GM19397 (cell line): ENCODE data around the gene RAB9A.
"Not testable (repeated sequence)": the region's sequence is repeated elsewhere in the genome, so short reads cannot be mapped to it uniquely, and the experiment has no call there.

Source experiments
- ATAC-seq: cut with Tn5 transposase; IDR thresholded peaks from one replicate; pipeline ENCODE4 v1.9.1; 2021; ENCODE audit warnings: mild to moderate bottlenecking, moderate library complexity; ENCODE audit not compliant: unreplicated experiment

Gene RAB9A

GRCh38 chrX:13699183-13699826 lies 10.4 kb downstream of the RAB9A start:
- no peak for ATAC-seq

- ATAC-seq, result no peak
These were observed 11.5 kb downstream of the RAB9A start for GRCh38 chrX:13700380-13700779.

GRCh38 chrX:13702111-13702789 lies 13.3 kb downstream of the RAB9A start:
- no peak for ATAC-seq

- no peak for ATAC-seq
These were observed 14.2 kb downstream of the RAB9A start for GRCh38 chrX:13703135-13703534.

- no peak for ATAC-seq
These were observed 14.7 kb downstream of the RAB9A start for GRCh38 chrX:13703589-13703988.

- no peak for ATAC-seq
These were observed 22.2 kb downstream of the RAB9A start for GRCh38 chrX:13711141-13711540.

GRCh38 chrX:13716455-13716854 lies 27.5 kb downstream of the RAB9A start:
- no peak for ATAC-seq

- ATAC-seq, result no peak
These were observed 28.0 kb downstream of the RAB9A start for GRCh38 chrX:13716905-13717304.

- ATAC-seq, result no peak
These were observed 29.0 kb downstream of the RAB9A start for GRCh38 chrX:13717700-13718472.

GRCh38 chrX:13719192-13719856 lies 30.4 kb downstream of the RAB9A start:
- no peak for ATAC-seq

GRCh38 chrX:13721371-13721770 lies 32.4 kb downstream of the RAB9A start:
- no peak for ATAC-seq

- no peak for ATAC-seq
These were observed 33.0 kb downstream of the RAB9A start for GRCh38 chrX:13721819-13722519.

GRCh38 chrX:13724878-13725277 lies 36.0 kb downstream of the RAB9A start:
- ATAC-seq, result not testable (repeated sequence)

GRCh38 chrX:13726583-13726982 lies 37.7 kb downstream of the RAB9A start:
- not testable (repeated sequence) for ATAC-seq

- not testable (repeated sequence) for ATAC-seq
These were observed 41.6 kb downstream of the RAB9A start for GRCh38 chrX:13730523-13730922.

- no peak for ATAC-seq
These were observed 43.5 kb downstream of the RAB9A start for GRCh38 chrX:13732246-13733067.

GRCh38 chrX:13733506-13733905 lies 44.6 kb downstream of the RAB9A start:
- ATAC-seq, result no peak

GRCh38 chrX:13734278-13735172 lies 45.6 kb downstream of the RAB9A start, which contains the start of the genes OFD1 and TRAPPC2:
TSS of gene OFD1 (plus strand) at chrX:13734748. CDS start at chrX:13735072, 324 bp downstream.
TSS of gene TRAPPC2 (minus strand) at chrX:13734620. CDS start at chrX:13719963, 14,657 bp downstream.
- ATAC-seq, result peak; percentile 89

GRCh38 chrX:13741695-13742094 lies 52.8 kb downstream of the RAB9A start:
- no peak for ATAC-seq
